MCF 10A (cell line): Measurements from ENCODE around the gene TMEM14C. TPM values are rescaled to one million over a fixed set of nuclear protein-coding genes. Genes with fewer than 3 reads are reported as not detected.
"Not testable (repeated sequence)": the region's sequence is repeated elsewhere in the genome, so short reads cannot be mapped to it uniquely, and the experiment has no call there.

ENCODE experiments used
- BruUV-seq: library from RNA; stranded (reverse); fragments of 400-500 nt; replicated peaks from 2 replicates; lab custom pipeline; 2021; lab: Mats Ljungman, UMichigan
- CTCF ChIA-PET: fragments of 300-600 bp; sonication (Branson Sonifier 250); formaldehyde crosslinking; extraction: SDS; loops from one replicate; lab custom pipeline; 2021; ENCODE audit warnings: antibody characterized with exemption, inconsistent platforms; lab: Yijun Ruan, JAX
- POLR2A ChIA-PET: fragments of 300-600, 350-650 bp; sonication (Branson Sonifier 250); formaldehyde crosslinking; extraction: SDS; loops from one replicate; lab custom pipeline; 2020; ENCODE audit warnings: antibody characterized with exemption, inconsistent platforms; lab: Yijun Ruan, JAX
- DNase-seq: peaks from one replicate; pipeline ENCODE4 v3.0.0-alpha.2; 2018; ENCODE audit not compliant: unreplicated experiment
- H3K27ac Mint-ChIP-seq: one replicate; pipeline ENCODE4 v1.8.0; 2022; ENCODE audit warnings: mild to moderate bottlenecking, low read depth, mixed read lengths; ENCODE audit not compliant: unreplicated experiment
- H3K27me3 Mint-ChIP-seq: one replicate; pipeline ENCODE4 v1.8.0; 2022; ENCODE audit warnings: mixed read lengths; ENCODE audit not compliant: insufficient read depth, unreplicated experiment
- H3K36me3 Mint-ChIP-seq: one replicate; pipeline ENCODE4 v1.8.0; 2022; ENCODE audit warnings: mild to moderate bottlenecking, moderate library complexity, mixed read lengths; ENCODE audit not compliant: insufficient read depth, unreplicated experiment
- H3K4me1 Mint-ChIP-seq: one replicate; pipeline ENCODE4 v1.8.0; 2022; ENCODE audit warnings: mixed read lengths; ENCODE audit not compliant: insufficient read depth, unreplicated experiment
- H3K4me3 Mint-ChIP-seq: one replicate; pipeline ENCODE4 v1.8.0; 2022; ENCODE audit warnings: mild to moderate bottlenecking, moderate library complexity, mixed read lengths; ENCODE audit not compliant: unreplicated experiment
- H3K9me3 Mint-ChIP-seq: one replicate; pipeline ENCODE4 v1.8.0; 2022; ENCODE audit warnings: mixed read lengths; ENCODE audit not compliant: unreplicated experiment
- CTCF ChIP-seq: fragments of 200-600 bp; IDR thresholded peaks from one replicate; pipeline ENCODE4 v1.8.0; 2022; ENCODE audit warnings: antibody characterized with exemption, mild to moderate bottlenecking; ENCODE audit not compliant: unreplicated experiment
- intact Hi-C: fragments of 100-400 bp; cut with micrococcal nuclease; formaldehyde crosslinking; loops from 2 replicates; pipeline ENCODE4 v1.14.1; 2022
- total RNA-seq: library from RNA; stranded (reverse); gene quantifications from 2 replicates; pipeline ENCODE4 v1.2.3, GENCODE V29; 2022

TMEM14C gene
- total RNA-seq, 1 experiment from 2014 or later, result 159 TPM

GRCh38 chr6:10720960-10721849 is 1.7 kb upstream of the TMEM14C start:
- peak overlapping the region; percentile 97 for H3K27ac Mint-ChIP-seq
- intact Hi-C loops, result loop anchor here (5.0 kb wide), 1 partner anchor 81 kb away; no protein-coding TSS in a partner anchor
- ChIA-PET CTCF (interaction anchor here (0.6 to 3.9 kb wide), 10 partner anchors 8 to 255 kb away, joined by 3 to 17 read pairs (median 3); partner anchors contain the start of gene TMEM14B), POLR2A (interaction anchor here (0.7 to 7.6 kb wide), 7 partner anchors 10 to 267 kb away, joined by 3 to 185 read pairs (median 4); partner anchors contain the start of genes C6orf52, PAK1IP1 and TMEM14B)
- DNase-seq, H3K36me3 Mint-ChIP-seq, H3K27me3 Mint-ChIP-seq, H3K9me3 Mint-ChIP-seq, BruUV-seq: not testable (repeated sequence)
- H3K4me3 Mint-ChIP-seq, result peak overlapping the region; percentile 96
- peaks cover 26% of the 10 kb centered on the region for H3K4me1 Mint-ChIP-seq

GRCh38 chr6:10721850-10722569 is 860 bp upstream of the TMEM14C start:
- Mint-ChIP-seq H3K36me3 (peaks cover 10% of the 10 kb centered on the region), H3K4me1 (peaks cover 26% of the 10 kb centered on the region), H3K9me3 (no peaks in the 10 kb centered on the region), H3K27me3 (no peaks in the 10 kb centered on the region), H3K4me3 (peak overlapping the region; percentile 96), H3K27ac (peak overlapping the region; percentile 97)
- BruUV-seq, result TSS peak; percentile 83
- no peak for TF ChIP-seq CTCF
- intact Hi-C loops, result loop anchor here (1.0 to 5.0 kb wide), 2 partner anchors 28 to 80 kb away; partner anchors contain the start of genes C6orf52 and PAK1IP1
- ChIA-PET POLR2A (interaction anchor here (0.6 to 7.6 kb wide), 19 partner anchors 9 to 316 kb away, joined by 3 to 185 read pairs (median 4); partner anchors contain the start of genes C6orf52, PAK1IP1 and TMEM14B), CTCF (interaction anchor here (0.6 to 3.9 kb wide), 12 partner anchors 9 to 1640 kb away, joined by 3 to 17 read pairs (median 3); partner anchors contain the start of gene TMEM14B)
- DNase-seq, result no peak

- Mint-ChIP-seq H3K27ac (peak overlapping the region; percentile 97), H3K36me3 (peaks cover 15% of the 10 kb centered on the region), H3K27me3 (no peaks in the 10 kb centered on the region), H3K4me1 (peaks cover 26% of the 10 kb centered on the region), H3K4me3 (peak overlapping the region; percentile 96), H3K9me3 (no peaks in the 10 kb centered on the region)
- DNase-seq, result no peak
- intact Hi-C loops, result loop anchor here (1.0 to 5.0 kb wide), 2 partner anchors 28 to 80 kb away; partner anchors contain the start of genes C6orf52 and PAK1IP1
- CTCF ChIA-PET, result interaction anchor here (0.6 to 3.9 kb wide), 7 partner anchors 10 to 1641 kb away, joined by 3 to 17 read pairs (median 3); partner anchors contain the start of gene TMEM14B
- POLR2A ChIA-PET, result interaction anchor here (0.6 to 7.6 kb wide), 16 partner anchors 9 to 317 kb away, joined by 3 to 185 read pairs (median 6); partner anchors contain the start of genes C6orf52, PAK1IP1 and TMEM14B
- BruUV-seq, result no TSS peak
- TF ChIP-seq CTCF, result no peak
Measured at GRCh38 chr6:10722570-10722819, 375 bp upstream of the TMEM14C start.

GRCh38 chr6:10723567-10723881 is 654 bp downstream of the TMEM14C start:
- peaks cover 17% of the 10 kb centered on the region for H3K36me3 Mint-ChIP-seq

More at GRCh38 chr6:10723567-10723881, 654 bp downstream of the TMEM14C start:
- ChIA-PET CTCF (interaction anchor here (0.9 to 3.9 kb wide), 7 partner anchors 9 to 213 kb away, joined by 3 to 16 read pairs (median 4); partner anchors contain the start of genes C6orf52 and PAK1IP1), POLR2A (interaction anchor here (0.7 to 7.6 kb wide), 7 partner anchors 11 to 618 kb away, joined by 3 to 185 read pairs (median 13); partner anchors contain the start of genes C6orf52, PAK1IP1 and TMEM14B)
- TF ChIP-seq CTCF, result no peak
- Mint-ChIP-seq H3K27ac (peak overlapping the region; percentile 97), H3K9me3 (no peaks in the 10 kb centered on the region), H3K27me3 (no peaks in the 10 kb centered on the region), H3K4me3 (peak overlapping the region; percentile 96), H3K4me1 (peaks cover 30% of the 10 kb centered on the region)
- no peak for DNase-seq
- BruUV-seq, result no TSS peak
- intact Hi-C loops, result loop anchor here (1.0 to 5.0 kb wide), 3 partner anchors 24 to 79 kb away; partner anchors contain the start of gene TMEM14B
